ENCODE data around the gene ERC1.

The ERC1 gene

GRCh38 chr12:1534748-1535147 lies 543.7 kb downstream of the ERC1 start:
- DNase-seq (ENCODE audit: low read depth): no peak

GRCh38 chr12:1536817-1537216 lies 545.8 kb downstream of the ERC1 start:
- DNase-seq (ENCODE audit: low read depth): no peak

- no peak for DNase-seq (ENCODE audit: low read depth)
Observed at GRCh38 chr12:1539135-1539534, 548.1 kb downstream of the ERC1 start.

GRCh38 chr12:1540690-1541089 lies 549.7 kb downstream of the ERC1 start:
- DNase-seq (ENCODE audit: low read depth): no peak

- DNase-seq (ENCODE audit: low read depth): no peak
Observed at GRCh38 chr12:1542599-1542998, 551.6 kb downstream of the ERC1 start.

- DNase-seq (ENCODE audit: low read depth): no peak
Observed at GRCh38 chr12:1544996-1545700, 554.1 kb downstream of the ERC1 start.

Data from activated T-helper 9 cell treated with anti-CD3 and anti-CD28 coated beads, Interleukin-2, amount 50 U/mL, for 16 hours (primary cell).